Right cardiac atrium (tissue), 5 donors: ENCODE data around the gene C16orf95. TPM values are rescaled to one million over a fixed set of nuclear protein-coding genes. Genes with fewer than 3 reads are reported as not detected.

Experiments used
- ATAC-seq, 2 donors: fragments of 200-7000 bp; cut with Tn5 transposase; one replicate each; pipeline versions ENCODE4 v1.8.0 to v1.9.1; 2020; ENCODE audit warnings: moderate library complexity in 2 of 2, mild to moderate bottlenecking in 1 of 2
- DNase-seq, 3 donors: peaks; one replicate each; pipeline ENCODE4 v3.0.0-alpha.2; 2020
- H3K27ac ChIP-seq: one replicate; pipeline ENCODE4 v1.5.1; 2013; ENCODE audit warnings: mild to moderate bottlenecking, low read length, control low read depth, moderate library complexity
- H3K27me3 ChIP-seq: one replicate; pipeline ENCODE4 v1.6.1; 2013; ENCODE audit not compliant: control insufficient read depth, insufficient read depth
- H3K4me1 ChIP-seq: one replicate; pipeline ENCODE4 v1.6.1; 2013; ENCODE audit warnings: low read length; ENCODE audit not compliant: control insufficient read depth, insufficient read depth
- H3K4me3 ChIP-seq: one replicate; pipeline ENCODE4 v1.5.1; 2013; ENCODE audit warnings: low read length, control low read depth
- H3K9me3 ChIP-seq: one replicate; pipeline ENCODE4 v1.6.1; 2013; ENCODE audit warnings: low read length; ENCODE audit not compliant: control insufficient read depth
- WGBS: extraction: QIAGEN DNeasy Blood & Tissue Kit; methylation state at CpG from one replicate; pipeline ENCODE4 v1.1.7; 2013; 5-methylcytosine and 5-hydroxymethylcytosine counted together
- intact Hi-C, 4 donors: fragments of 100-400 bp; cut with DNase I; formaldehyde crosslinking; loops; one replicate each; pipeline versions ENCODE4 v1.11.0 to v1.14.0; 2022 to 2023
- polyA plus RNA-seq: library from polyadenylated mRNA; stranded (reverse); fragments of 200-250 nt; gene quantifications from one replicate; pipeline ENCODE4 v1.2.3, GENCODE V29; 2013
- total RNA-seq, 4 donors: library from RNA; stranded (reverse); fragmentation: NEBNext Ultra II Directional; extraction: Animal tissue kit (Norgen Biotek cat#: 25700); gene quantifications; one replicate each; pipeline ENCODE4 v1.2.1, GENCODE V29; 2021
- donor health status: healthy with polysubstance abuse.
- donor health status: DM: no; HTN: yes; CAD: no.
- donor health status: DM: no; HTN: no; CAD: no.
- donor health status: DM: no; HTN: yes; CAD: no; lungs with severe emphysema.
- donor health status: DM: yes; HTN: yes; CAD: no.

Gene C16orf95
- total and polyA plus RNA-seq, 5 donors: 3.4 to 5.4 (median 4.7) TPM

- H3K4me1 ChIP-seq: no peaks in the 10 kb centered on the region
- H3K9me3 ChIP-seq: no peaks in the 10 kb centered on the region
- no peak overlapping the region for H3K4me3 ChIP-seq
- DNase-seq (peak in 2 of 3 donors; percentile 22 to 33), ATAC-seq (no peak)
- intact Hi-C loops: loop anchor here in 2 of 4 donors (5.0 to 10.0 kb wide), 2 partner anchors 45 to 53 kb away; partner anchors contain the start of gene FBXO31 (in 1 of the 2)
- WGBS: 87% methylated on average over 20 of the region's 20 CpGs
- H3K27me3 ChIP-seq: no peaks in the 10 kb centered on the region
- H3K27ac ChIP-seq: no peak overlapping the region
Measured at GRCh38 chr16:87329436-87330256, 12.5 kb upstream of the C16orf95 start.

DNA sequence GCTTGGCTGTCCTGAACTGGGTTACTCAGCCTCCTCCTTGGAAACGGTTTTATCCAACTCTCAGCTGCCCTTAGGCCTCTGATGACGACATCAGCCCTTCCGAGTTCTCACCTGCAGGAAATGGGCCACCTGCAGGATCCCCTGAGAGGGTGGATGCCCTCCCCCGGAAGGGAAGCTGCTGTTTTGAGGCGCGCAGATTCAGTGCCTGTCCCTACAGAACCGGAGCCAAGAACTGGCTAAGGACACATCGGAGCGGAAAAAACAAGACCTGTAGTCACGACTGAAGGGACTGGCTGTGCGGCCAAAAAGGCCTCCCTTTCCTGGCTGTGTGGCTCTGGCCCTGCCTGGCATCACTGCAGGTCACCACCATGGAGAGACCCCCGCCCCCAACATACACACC, 11.7 kb upstream of the C16orf95 start:
- Histone ChIP-seq H3K27ac (no peak overlapping the region), H3K27me3 (no peaks in the 10 kb centered on the region), H3K4me3 (no peak overlapping the region), H3K9me3 (no peaks in the 10 kb centered on the region), H3K4me1 (no peaks in the 10 kb centered on the region)
- ATAC-seq (no peak), DNase-seq (peak in 2 of 3 donors; percentile 14 to 36)
- WGBS: 69% methylated on average over 12 of the region's 12 CpGs
- intact Hi-C loops: loop anchor here in 2 of 4 donors (5.0 to 10.0 kb wide), 2 partner anchors 46 to 53 kb away; partner anchors contain the start of gene FBXO31 (in 1 of the 2)

- intact Hi-C loops: loop anchor here in 2 of 4 donors (5.0 to 10.0 kb wide), 2 partner anchors 47 to 54 kb away; partner anchors contain the start of gene FBXO31 (in 1 of the 2)
- Histone ChIP-seq H3K4me3 (no peak overlapping the region), H3K27me3 (no peaks in the 10 kb centered on the region), H3K27ac (no peak overlapping the region), H3K4me1 (no peaks in the 10 kb centered on the region), H3K9me3 (no peaks in the 10 kb centered on the region)
- WGBS: 89% methylated on average over 19 of the region's 19 CpGs
- DNase-seq (peak in 2 of 3 donors; percentile 33 to 35), ATAC-seq (no peak)
Measured at GRCh38 chr16:87327798-87328495, 10.8 kb upstream of the C16orf95 start.

- intact Hi-C loops: loop anchor here in 2 of 4 donors (5.0 to 10.0 kb wide), 2 partner anchors 49 to 56 kb away; partner anchors contain the start of gene FBXO31 (in 1 of the 2)
- peak in 1 of 3 donors; percentile 35 for DNase-seq
- WGBS: 74% methylated on average over 11 of the region's 11 CpGs
- Histone ChIP-seq H3K4me3 (no peak overlapping the region), H3K9me3 (no peaks in the 10 kb centered on the region), H3K27ac (no peak overlapping the region), H3K4me1 (no peaks in the 10 kb centered on the region), H3K27me3 (no peaks in the 10 kb centered on the region)
- ATAC-seq: no peak
Measured at GRCh38 chr16:87326151-87326571, 9.0 kb upstream of the C16orf95 start.

GRCh38 chr16:87325423-87325858, 8.2 kb upstream of the C16orf95 start:
- peak in 1 of 3 donors; percentile 44 for DNase-seq
- intact Hi-C loops: loop anchor here in 2 of 4 donors (5.0 to 10.0 kb wide), 2 partner anchors 49 to 57 kb away; partner anchors contain the start of gene FBXO31 (in 1 of the 2)
- WGBS: 65% methylated on average over 15 of the region's 15 CpGs
- Histone ChIP-seq H3K27ac (no peak overlapping the region), H3K4me3 (no peak overlapping the region), H3K27me3 (no peaks in the 10 kb centered on the region), H3K4me1 (no peaks in the 10 kb centered on the region), H3K9me3 (no peaks in the 10 kb centered on the region)
- ATAC-seq: no peak

GRCh38 chr16:87324411-87325275, 7.5 kb upstream of the C16orf95 start:
- intact Hi-C loops: loop anchor here (5.0 to 10.0 kb wide), 2 partner anchors 50 to 58 kb away; partner anchors contain the start of gene FBXO31 (in 3 of the 4)
- Histone ChIP-seq H3K27ac (no peak overlapping the region), H3K4me1 (no peaks in the 10 kb centered on the region), H3K27me3 (no peaks in the 10 kb centered on the region), H3K4me3 (no peak overlapping the region), H3K9me3 (no peaks in the 10 kb centered on the region)
- DNase-seq: peak in 1 of 3 donors; percentile 76
- ATAC-seq: peak; percentile 50
- 47% methylated on average over 28 of the region's 28 CpGs for WGBS

DNA sequence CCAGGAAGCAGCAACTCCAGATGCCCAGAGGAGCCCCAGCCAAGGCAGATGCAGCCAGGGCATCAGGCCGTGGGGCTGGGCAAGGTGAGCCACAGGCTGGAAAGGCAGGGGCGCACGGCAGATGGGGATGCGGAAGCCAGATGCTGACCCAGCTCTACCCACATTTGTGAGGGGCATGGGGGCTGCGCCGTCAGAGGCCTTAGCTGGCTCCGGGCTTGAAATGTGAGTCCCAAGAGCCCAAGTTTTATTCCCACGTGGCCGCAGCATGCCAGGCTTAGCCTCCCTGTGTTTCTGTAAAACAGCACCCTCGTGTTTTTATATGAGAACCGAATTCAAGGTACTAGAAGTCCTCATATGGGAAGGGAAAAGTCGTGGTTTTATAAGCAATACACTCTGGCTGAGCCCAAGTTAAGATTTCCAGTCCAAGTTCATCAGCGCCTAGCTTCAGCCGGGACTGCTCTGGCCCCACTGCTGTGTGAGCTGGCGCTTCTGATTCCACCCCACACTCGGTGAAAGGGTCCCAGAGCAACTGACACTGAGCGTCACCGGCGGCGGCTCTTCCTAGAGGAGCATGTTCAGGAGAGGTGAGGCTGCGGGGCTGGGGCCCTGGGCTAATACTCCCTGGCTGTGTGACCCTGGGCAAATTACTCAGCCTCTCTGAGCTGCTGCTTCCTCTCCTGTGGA, 6.7 kb upstream of the C16orf95 start:
- Histone ChIP-seq H3K4me1 (no peaks in the 10 kb centered on the region), H3K4me3 (no peak overlapping the region), H3K27ac (no peak overlapping the region), H3K27me3 (no peaks in the 10 kb centered on the region), H3K9me3 (no peaks in the 10 kb centered on the region)
- DNase-seq: peak in 1 of 3 donors; percentile 29
- ATAC-seq: no peak
- WGBS: 90% methylated on average over 21 of the region's 21 CpGs
- intact Hi-C loops: loop anchor here in 3 of 4 donors (5.0 to 10.0 kb wide), 2 partner anchors 51 to 58 kb away; partner anchors contain the start of gene FBXO31 (in 2 of the 3)

DNA sequence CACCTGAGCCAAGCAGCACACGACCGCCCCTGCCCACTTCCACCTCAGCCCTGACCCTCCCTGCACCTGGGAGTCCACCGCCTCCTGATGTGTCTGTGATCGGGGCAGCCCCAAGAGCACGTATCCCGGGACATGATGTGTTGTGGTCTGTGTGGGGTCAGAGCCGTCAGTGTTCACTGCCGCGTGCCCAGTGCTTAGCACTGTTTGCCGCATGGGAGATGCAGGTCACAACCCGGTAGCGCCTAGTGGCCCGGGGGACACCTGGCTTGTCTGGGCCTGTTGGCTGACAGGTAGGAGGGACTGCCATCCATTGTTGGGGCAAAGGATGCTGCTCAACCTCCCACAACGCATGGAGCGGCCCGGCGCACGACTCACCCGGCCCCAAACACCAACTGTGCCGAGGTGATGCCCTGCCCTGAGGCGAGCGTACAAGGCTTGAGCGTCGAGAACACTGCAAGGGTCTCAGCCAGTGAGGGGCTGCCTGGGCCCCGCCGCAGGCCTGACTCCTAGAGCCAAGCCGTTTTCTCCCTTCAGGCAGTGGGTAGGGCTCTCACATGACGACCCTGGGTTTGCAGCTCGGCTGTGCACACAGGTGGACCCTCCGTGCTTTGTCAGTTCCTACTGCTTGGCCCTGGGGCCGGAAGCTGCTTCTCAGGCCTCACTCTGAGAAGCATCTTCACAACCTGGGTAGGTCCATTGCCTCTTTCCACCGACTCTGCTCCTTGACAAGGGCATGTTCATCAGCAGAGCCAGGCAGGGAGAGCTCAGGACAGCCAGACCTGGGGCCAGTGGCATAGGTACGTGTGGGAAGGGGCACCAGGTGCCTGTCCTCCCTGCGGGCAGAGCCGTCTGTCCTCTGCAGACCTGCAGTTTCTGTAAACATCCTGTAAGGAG, 5.9 kb upstream of the C16orf95 start:
- Histone ChIP-seq H3K9me3 (no peaks in the 10 kb centered on the region), H3K27me3 (no peaks in the 10 kb centered on the region), H3K4me3 (no peak overlapping the region), H3K27ac (no peak overlapping the region), H3K4me1 (peaks cover 4% of the 10 kb centered on the region)
- ATAC-seq: no peak
- WGBS: 89% methylated on average over 35 of the region's 35 CpGs
- intact Hi-C loops: loop anchor here in 3 of 4 donors (5.0 to 10.0 kb wide), 2 partner anchors 52 to 59 kb away; partner anchors contain the start of gene FBXO31 (in 2 of the 3)
- peak in 1 of 3 donors; percentile 32 for DNase-seq

GRCh38 chr16:87322360-87322759, 5.2 kb upstream of the C16orf95 start:
- Histone ChIP-seq H3K27me3 (no peaks in the 10 kb centered on the region), H3K4me1 (peaks cover 4% of the 10 kb centered on the region), H3K27ac (no peak overlapping the region), H3K9me3 (no peaks in the 10 kb centered on the region), H3K4me3 (no peak overlapping the region)
- WGBS: 88% methylated on average over 9 of the region's 9 CpGs
- peak in 2 of 3 donors; percentile 17 to 37 for DNase-seq
- no peak for ATAC-seq
- intact Hi-C loops: loop anchor here in 3 of 4 donors (5.0 to 10.0 kb wide), 2 partner anchors 52 to 60 kb away; partner anchors contain the start of gene FBXO31 (in 2 of the 3)
